Activated CD4-positive, alpha-beta T cell treated with anti-CD3 and anti-CD28 coated beads for 36 hours (primary cell): ENCODE data around the gene FGF7. TPM values are rescaled to one million over a fixed set of nuclear protein-coding genes. Genes with fewer than 3 reads are reported as not detected.

Experiments used
- ATAC-seq: fragments of 200-7000 bp; cut with Tn5 transposase; one replicate; pipeline ENCODE4 v1.10.0; 2021; ENCODE audit warnings: mild to moderate bottlenecking, moderate library complexity
- CTCF ChIA-PET: fragments of 350-600 bp; sonication (Branson Sonifier 250); formaldehyde crosslinking; loops from one replicate; lab custom pipeline; 2021; ENCODE audit warnings: antibody characterized with exemption; lab: Charles Lee
- POLR2A ChIA-PET: fragments of 350-600 bp; sonication (Branson Sonifier 250); formaldehyde crosslinking; loops from one replicate; lab custom pipeline; 2021; ENCODE audit warnings: antibody characterized with exemption, inconsistent platforms; lab: Charles Lee
- DNase-seq: peaks from one replicate; pipeline ENCODE4 v3.0.0-alpha.2; 2020
- H3K27ac Mint-ChIP-seq: one replicate; pipeline ENCODE4 v1.8.0; 2021; ENCODE audit warnings: mixed read lengths
- H3K27me3 Mint-ChIP-seq: one replicate; pipeline ENCODE4 v1.8.0; 2021; ENCODE audit warnings: mixed read lengths
- H3K36me3 Mint-ChIP-seq: one replicate; pipeline ENCODE4 v1.8.0; 2021; ENCODE audit warnings: low read depth, mixed read lengths
- H3K4me1 Mint-ChIP-seq: one replicate; pipeline ENCODE4 v1.8.0; 2021; ENCODE audit warnings: mixed read lengths
- H3K4me3 Mint-ChIP-seq: one replicate; pipeline ENCODE4 v1.8.0; 2021; ENCODE audit warnings: mild to moderate bottlenecking, moderate library complexity, mixed read lengths
- H3K9me3 Mint-ChIP-seq: one replicate; pipeline ENCODE4 v1.8.0; 2021; ENCODE audit warnings: low read depth, mixed read lengths
- intact Hi-C, 2 experiments: fragments of 100-400 bp; cut with DNase I in 1 of 2; cut with micrococcal nuclease in 1 of 2; formaldehyde crosslinking; loops; one replicate each; pipeline versions ENCODE4 v1.14.2 to v1.15.1; 2022 to 2024; cut with DNase I, micrococcal nuclease
- total RNA-seq, 2 experiments: library from RNA; stranded (reverse); gene quantifications; one replicate each; pipeline ENCODE4 v1.2.3, GENCODE V29; 2021

The FGF7 gene
- total RNA-seq, 2 experiments from 2014 or later = not detected

DNA sequence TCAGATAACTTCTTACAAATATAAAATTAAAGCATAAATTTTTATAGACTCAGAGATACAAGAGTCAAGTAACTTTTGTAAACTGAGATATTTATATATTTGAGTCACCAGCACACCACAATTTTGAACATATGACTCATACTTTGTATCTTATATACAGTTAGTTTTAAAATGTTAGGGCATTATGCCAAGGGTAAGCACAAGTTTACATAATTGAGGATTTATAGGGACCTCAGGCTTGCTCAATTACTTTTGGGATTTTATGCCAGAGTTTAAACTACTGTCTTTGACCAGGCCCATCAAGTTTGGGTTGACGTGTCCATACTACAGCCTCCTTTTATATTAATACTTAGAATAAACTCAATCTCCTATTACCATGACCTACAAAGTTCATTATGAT is 7.4 kb upstream of the FGF7 start:
- Mint-ChIP-seq H3K4me3 (no peak overlapping the region), H3K9me3 (no peaks in the 10 kb centered on the region), H3K4me1 (no peaks in the 10 kb centered on the region), H3K27me3 (peaks cover 12% of the 10 kb centered on the region), H3K36me3 (no peaks in the 10 kb centered on the region), H3K27ac (no peak overlapping the region)
- DNase-seq (no peak), ATAC-seq (no peak)
- intact Hi-C loops = no loop called here
- CTCF ChIA-PET = interaction anchor here (0.7 to 1.1 kb wide), 2 partner anchors 55 to 555 kb away, joined by 3 read pairs; no protein-coding TSS in a partner anchor
- POLR2A ChIA-PET = no interaction called here

DNA sequence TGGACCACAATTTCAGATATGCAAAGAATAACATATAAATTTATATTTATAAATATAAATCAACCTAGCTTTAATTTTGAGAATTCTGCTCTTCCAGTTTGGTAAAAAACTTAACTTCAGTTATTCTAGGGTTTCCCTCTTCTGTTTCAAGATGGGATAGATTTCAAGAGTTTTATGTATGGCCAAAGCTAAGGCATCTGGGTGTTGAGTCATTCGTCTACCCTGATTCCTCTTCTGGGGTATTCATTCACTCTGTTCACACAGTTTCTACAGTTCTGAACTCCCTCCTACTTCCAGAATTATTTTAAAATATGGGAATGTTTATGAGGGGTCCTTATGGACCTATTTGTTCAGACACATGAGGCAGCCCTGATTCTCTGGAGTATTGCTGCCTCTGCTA is 4.2 kb upstream of the FGF7 start:
- POLR2A ChIA-PET = no interaction called here
- DNase-seq = no peak
- Mint-ChIP-seq H3K36me3 (no peaks in the 10 kb centered on the region), H3K27me3 (peaks cover 4% of the 10 kb centered on the region), H3K4me3 (no peak overlapping the region), H3K27ac (no peak overlapping the region), H3K4me1 (peaks cover 4% of the 10 kb centered on the region), H3K9me3 (no peaks in the 10 kb centered on the region)
- CTCF ChIA-PET = interaction anchor here (0.6 to 2.0 kb wide), 2 partner anchors 54 to 183 kb away, joined by 3 to 10 read pairs; no protein-coding TSS in a partner anchor
- intact Hi-C loops = no loop called here
- no peak for ATAC-seq

DNA sequence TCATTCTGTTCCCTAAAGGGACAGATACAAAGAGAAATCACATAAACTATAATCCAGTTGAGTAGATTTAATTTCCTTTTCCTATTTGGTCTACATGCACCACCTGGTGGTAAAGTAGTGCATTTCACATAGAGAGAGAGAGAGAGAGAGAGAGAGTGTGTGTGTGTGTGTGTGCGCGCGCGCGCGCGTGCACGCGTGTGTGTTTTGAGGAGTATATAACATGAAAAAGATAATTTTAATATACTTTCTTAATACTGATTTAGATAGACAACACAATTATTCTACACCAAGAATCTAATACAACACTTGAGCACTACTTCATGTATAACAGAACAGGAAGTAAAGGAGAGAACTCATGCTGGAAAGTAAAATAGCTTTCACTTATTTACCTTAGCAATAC is 1.1 kb upstream of the FGF7 start:
- Mint-ChIP-seq H3K27me3 (no peaks in the 10 kb centered on the region), H3K36me3 (no peaks in the 10 kb centered on the region), H3K27ac (no peak overlapping the region), H3K9me3 (no peaks in the 10 kb centered on the region), H3K4me1 (peaks cover 4% of the 10 kb centered on the region), H3K4me3 (no peak overlapping the region)
- DNase-seq (peak; percentile 51), ATAC-seq (peak; percentile 26)
- POLR2A ChIA-PET = no interaction called here
- intact Hi-C loops = loop anchor here (1.0 to 10.0 kb wide), 7 partner anchors 187 to 1067 kb away; partner anchors contain the start of gene COPS2 (in 1 of the 2)
- CTCF ChIA-PET = interaction anchor here (0.8 to 2.9 kb wide), 16 partner anchors 9 to 561 kb away, joined by 3 to 35 read pairs (median 4); no protein-coding TSS in a partner anchor

DNA sequence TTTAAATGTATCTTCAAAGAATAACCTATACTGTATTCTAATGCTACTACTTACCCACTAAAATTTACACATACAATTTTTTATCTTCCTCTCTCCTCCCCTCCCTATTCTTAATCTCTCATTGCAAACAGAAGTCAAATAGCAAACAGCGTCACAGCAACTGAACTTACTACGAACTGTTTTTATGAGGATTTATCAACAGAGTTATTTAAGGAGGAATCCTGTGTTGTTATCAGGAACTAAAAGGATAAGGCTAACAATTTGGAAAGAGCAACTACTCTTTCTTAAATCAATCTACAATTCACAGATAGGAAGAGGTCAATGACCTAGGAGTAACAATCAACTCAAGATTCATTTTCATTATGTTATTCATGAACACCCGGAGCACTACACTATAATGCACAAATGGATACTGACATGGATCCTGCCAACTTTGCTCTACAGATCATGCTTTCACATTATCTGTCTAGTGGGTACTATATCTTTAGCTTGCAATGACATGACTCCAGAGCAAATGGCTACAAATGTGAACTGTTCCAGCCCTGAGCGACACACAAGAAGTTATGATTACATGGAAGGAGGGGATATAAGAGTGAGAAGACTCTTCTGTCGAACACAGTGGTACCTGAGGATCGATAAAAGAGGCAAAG is 984 bp downstream of the FGF7 start:
- POLR2A ChIA-PET = no interaction called here

DNA sequence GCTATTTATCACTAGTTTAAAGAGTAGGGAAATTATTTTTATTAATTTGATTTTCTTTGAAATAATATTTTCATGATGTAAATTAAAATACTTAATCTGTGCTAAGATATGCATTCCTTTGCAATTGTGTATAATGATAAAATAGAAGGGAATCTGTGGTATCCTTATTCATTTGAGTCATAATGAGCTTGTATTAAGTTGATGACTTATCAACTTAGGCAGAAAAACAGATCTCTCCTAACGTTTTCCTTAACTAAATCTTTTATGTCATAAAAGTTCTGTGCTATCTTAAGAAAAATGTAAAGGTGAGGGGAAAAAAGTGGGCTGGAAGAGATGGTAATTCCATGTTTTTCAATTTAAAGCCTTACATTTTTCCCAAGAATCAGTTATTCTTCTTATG is 1.9 kb downstream of the FGF7 start:
- no peaks in the 10 kb centered on the region for H3K27me3 Mint-ChIP-seq
- CTCF ChIA-PET = interaction anchor here (0.8 kb wide), 1 partner anchor 653 kb away, joined by 4 read pairs; no protein-coding TSS in a partner anchor
- no peak overlapping the region for H3K4me3 Mint-ChIP-seq

More for the DNA sequence above, 984 bp downstream of the FGF7 start:
- Mint-ChIP-seq H3K27me3 (no peaks in the 10 kb centered on the region), H3K27ac (no peak overlapping the region), H3K9me3 (no peaks in the 10 kb centered on the region), H3K36me3 (no peaks in the 10 kb centered on the region), H3K4me1 (peaks cover 4% of the 10 kb centered on the region), H3K4me3 (no peak overlapping the region)
- intact Hi-C loops = loop anchor here in 1 of 2 experiments (2.0 to 10.0 kb wide), 4 partner anchors 267 to 1069 kb away; partner anchors contain the start of gene COPS2
- DNase-seq = no peak
- CTCF ChIA-PET = interaction anchor here (2.8 kb wide), 1 partner anchor 188 kb away, joined by 33 read pairs; no protein-coding TSS in a partner anchor
- ATAC-seq = no peak

DNA sequence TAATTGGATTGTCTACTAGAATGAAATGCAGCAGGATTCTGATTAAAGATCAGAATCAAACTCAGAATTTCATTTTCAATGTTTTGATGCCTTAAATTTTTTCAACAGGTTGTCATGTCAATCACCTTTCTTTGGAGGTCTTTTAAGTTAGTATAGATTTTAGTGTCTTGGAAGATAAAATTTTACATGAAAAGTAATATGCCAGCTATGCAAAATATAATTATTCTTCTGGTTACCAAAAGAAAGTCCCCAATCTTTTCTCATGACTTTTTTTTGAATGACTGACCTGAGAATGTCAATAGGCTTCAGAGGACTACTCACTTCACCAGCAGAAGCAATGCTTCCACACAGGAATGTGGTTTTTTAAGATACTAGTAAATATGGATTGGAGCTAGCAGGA is 4.3 kb downstream of the FGF7 start:
- no peaks in the 10 kb centered on the region for H3K9me3 Mint-ChIP-seq
- no peak for ATAC-seq
- DNase-seq = no peak
- no peak overlapping the region for H3K27ac Mint-ChIP-seq
- no peaks in the 10 kb centered on the region for H3K36me3 Mint-ChIP-seq
- H3K27me3 Mint-ChIP-seq = no peaks in the 10 kb centered on the region
- intact Hi-C loops = loop anchor here in 1 of 2 experiments (10.0 kb wide), 1 partner anchor 1073 kb away; no protein-coding TSS in a partner anchor
- no peak overlapping the region for H3K4me3 Mint-ChIP-seq
- CTCF ChIA-PET = interaction anchor here (1.2 kb wide), 1 partner anchor 191 kb away, joined by 3 read pairs; no protein-coding TSS in a partner anchor
- POLR2A ChIA-PET = no interaction called here
- no peaks in the 10 kb centered on the region for H3K4me1 Mint-ChIP-seq

More for the DNA sequence above, 1.9 kb downstream of the FGF7 start:
- ATAC-seq (no peak), DNase-seq (no peak)
- Mint-ChIP-seq H3K36me3 (no peaks in the 10 kb centered on the region), H3K27ac (no peak overlapping the region), H3K9me3 (no peaks in the 10 kb centered on the region), H3K4me1 (peaks cover 4% of the 10 kb centered on the region)
- intact Hi-C loops = loop anchor here in 1 of 2 experiments (5.0 to 10.0 kb wide), 2 partner anchors 268 to 1070 kb away; partner anchors contain the start of gene COPS2
- POLR2A ChIA-PET = no interaction called here

DNA sequence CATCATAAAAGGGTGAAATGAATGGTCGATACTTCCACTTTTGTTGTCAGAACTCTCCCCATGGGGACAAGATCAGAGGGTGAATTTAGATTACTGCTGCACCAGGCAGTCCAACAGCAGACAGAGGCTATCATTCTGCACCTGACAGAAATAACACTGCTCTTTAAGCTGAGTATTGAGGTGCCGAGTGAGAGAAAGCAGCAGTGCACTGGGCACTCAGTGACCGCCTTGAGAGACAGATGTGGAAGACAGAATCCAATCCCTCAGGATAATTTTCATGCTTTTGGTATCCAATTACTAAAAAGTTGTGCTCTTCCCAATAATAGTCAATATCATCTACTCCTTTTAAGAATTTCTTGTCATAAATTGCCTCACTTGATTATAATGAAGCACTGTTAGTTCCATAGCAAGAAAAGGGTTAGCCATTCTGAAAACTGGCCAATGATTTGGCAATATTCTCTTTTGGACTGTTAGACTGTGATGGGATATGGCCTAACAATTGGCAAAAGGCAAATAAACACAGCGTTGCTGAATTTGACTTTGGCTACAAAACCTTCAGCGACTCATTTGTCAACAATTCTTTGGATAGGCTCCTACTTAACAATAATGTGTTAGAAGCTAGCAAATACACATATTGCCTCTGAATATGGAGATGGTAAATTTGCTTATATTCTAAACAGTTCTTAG is 5.5 kb downstream of the FGF7 start:
- Mint-ChIP-seq H3K27me3 (no peaks in the 10 kb centered on the region), H3K4me1 (no peaks in the 10 kb centered on the region), H3K36me3 (no peaks in the 10 kb centered on the region), H3K27ac (no peak overlapping the region), H3K4me3 (no peak overlapping the region), H3K9me3 (no peaks in the 10 kb centered on the region)
- ATAC-seq (no peak), DNase-seq (no peak)
- ChIA-PET POLR2A (no interaction called here), CTCF (no interaction called here)
- intact Hi-C loops = loop anchor here in 1 of 2 experiments (10.0 kb wide), 1 partner anchor 1074 kb away; no protein-coding TSS in a partner anchor

DNA sequence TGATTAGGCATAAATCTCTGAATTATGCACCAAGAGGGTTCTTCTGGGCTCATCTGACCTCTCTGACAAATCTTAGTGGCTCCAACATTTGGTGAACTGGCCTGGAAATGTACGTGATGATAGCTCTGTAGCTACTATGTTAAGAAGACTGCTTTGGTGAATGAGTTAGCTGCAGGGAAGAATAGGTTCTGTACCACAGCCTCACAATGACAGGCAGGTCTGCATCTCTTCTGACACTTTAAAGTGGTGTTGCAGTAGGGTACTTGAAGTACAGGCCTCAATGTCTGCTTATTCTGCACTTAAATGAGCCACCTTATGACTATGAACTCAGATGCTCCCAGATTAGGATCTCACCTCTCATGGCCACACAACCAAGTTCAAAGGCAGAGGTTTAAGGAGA is 7.0 kb downstream of the FGF7 start:
- H3K9me3 Mint-ChIP-seq = no peaks in the 10 kb centered on the region
- H3K27me3 Mint-ChIP-seq = no peaks in the 10 kb centered on the region
- no peak overlapping the region for H3K4me3 Mint-ChIP-seq
- no peaks in the 10 kb centered on the region for H3K4me1 Mint-ChIP-seq
- H3K36me3 Mint-ChIP-seq = no peaks in the 10 kb centered on the region
- no peak for DNase-seq
- no peak overlapping the region for H3K27ac Mint-ChIP-seq
- ChIA-PET CTCF (no interaction called here), POLR2A (no interaction called here)
- intact Hi-C loops = no loop called here
- ATAC-seq = no peak

DNA sequence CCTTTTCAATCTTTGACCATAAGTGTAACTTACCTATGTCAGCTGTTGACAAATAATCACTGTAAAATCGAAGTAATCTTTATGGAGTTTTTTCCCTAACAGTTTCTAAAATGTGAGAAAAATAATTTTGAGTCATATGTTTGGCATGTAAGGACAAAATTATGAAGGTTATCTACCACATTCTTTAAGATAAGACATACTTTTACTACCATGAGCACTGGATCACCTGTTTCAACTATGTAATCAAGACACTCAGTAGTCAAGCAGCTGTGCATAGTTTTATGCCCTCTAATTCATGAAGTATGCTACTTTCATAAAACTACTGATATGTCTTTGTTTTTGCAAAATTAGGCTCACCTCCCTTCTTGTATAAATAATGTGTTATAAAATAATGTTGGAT is 12.1 kb downstream of the FGF7 start:
- Mint-ChIP-seq H3K27ac (no peak overlapping the region), H3K4me1 (no peaks in the 10 kb centered on the region), H3K9me3 (no peaks in the 10 kb centered on the region), H3K4me3 (no peak overlapping the region), H3K36me3 (no peaks in the 10 kb centered on the region), H3K27me3 (no peaks in the 10 kb centered on the region)
- DNase-seq = no peak
- ATAC-seq = no peak
- ChIA-PET CTCF (interaction anchor here (1.0 kb wide), 1 partner anchor 14 kb away, joined by 4 read pairs; no protein-coding TSS in a partner anchor), POLR2A (no interaction called here)
- intact Hi-C loops = no loop called here

DNA sequence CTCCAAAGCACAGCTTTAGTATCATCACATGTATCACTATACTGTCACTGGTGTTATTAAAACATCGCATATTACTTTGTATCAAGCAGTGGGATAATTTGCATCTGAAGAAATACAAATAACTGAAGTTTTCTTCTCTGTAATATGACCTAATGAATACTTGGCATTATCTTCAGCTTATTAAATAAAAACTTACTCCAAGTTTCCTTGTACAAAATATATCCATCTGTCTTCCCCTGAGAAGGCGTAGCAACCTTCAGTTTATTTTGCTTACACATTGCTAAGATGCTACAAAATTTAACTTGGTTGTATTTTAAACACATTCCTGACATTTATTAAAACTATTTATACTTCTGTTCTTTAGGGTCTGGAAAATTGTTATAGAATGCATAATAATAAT is 13.7 kb downstream of the FGF7 start:
- H3K27me3 Mint-ChIP-seq = no peaks in the 10 kb centered on the region
- no peaks in the 10 kb centered on the region for H3K36me3 Mint-ChIP-seq
- H3K4me1 Mint-ChIP-seq = no peaks in the 10 kb centered on the region
- no peak overlapping the region for H3K27ac Mint-ChIP-seq
- no peak for ATAC-seq
- ChIA-PET POLR2A (no interaction called here), CTCF (interaction anchor here (0.8 kb wide), 1 partner anchor 15 kb away, joined by 5 read pairs; no protein-coding TSS in a partner anchor)
- intact Hi-C loops = no loop called here
- no peak overlapping the region for H3K4me3 Mint-ChIP-seq
- H3K9me3 Mint-ChIP-seq = no peaks in the 10 kb centered on the region
- DNase-seq = no peak

DNA sequence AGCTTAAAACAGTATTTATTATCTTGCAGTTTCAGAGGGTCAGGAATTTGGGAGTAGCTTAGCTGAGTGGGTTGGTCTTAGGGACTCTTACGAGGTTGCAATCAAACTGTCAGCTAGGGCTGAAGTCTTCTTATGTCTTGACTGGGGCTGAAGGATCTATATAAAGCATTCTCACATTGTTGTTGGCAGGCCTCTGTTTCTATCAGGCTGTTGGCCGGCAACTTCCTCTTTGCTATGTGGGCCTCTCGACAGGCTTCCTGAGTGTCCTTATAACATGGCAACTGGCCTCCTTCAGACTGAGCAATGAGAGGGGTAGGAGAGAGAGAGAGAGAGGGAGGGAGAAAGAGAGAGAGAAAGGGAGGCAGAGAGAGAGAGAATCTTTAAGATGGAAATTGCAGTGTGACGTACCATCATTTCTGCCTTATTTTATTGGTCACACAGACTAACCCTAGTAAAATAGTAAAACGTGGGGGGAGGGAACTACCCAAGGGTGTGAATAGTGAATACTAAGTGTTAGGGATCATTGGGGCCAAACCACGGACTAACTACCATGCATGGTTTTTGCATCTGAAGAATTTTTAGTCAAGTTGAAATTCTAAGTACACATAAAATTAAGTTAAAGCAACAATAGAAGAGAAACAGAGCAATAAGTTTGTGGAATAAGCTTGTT is 16.1 kb downstream of the FGF7 start:
- Mint-ChIP-seq H3K27me3 (peaks cover 2% of the 10 kb centered on the region), H3K36me3 (no peaks in the 10 kb centered on the region), H3K9me3 (no peaks in the 10 kb centered on the region), H3K4me1 (no peaks in the 10 kb centered on the region), H3K27ac (no peak overlapping the region), H3K4me3 (no peak overlapping the region)
- DNase-seq = no peak
- ChIA-PET CTCF (no interaction called here), POLR2A (no interaction called here)
- ATAC-seq = no peak
- intact Hi-C loops = no loop called here
